NCI-H82 treated with DMSO at 0.1 percent for 48 hours (cell line): ENCODE data around the gene RAB8A.
A peak's percentile ranks its signal among the peaks of the same experiment; 100 is the strongest.
"Not testable (repeated sequence)": the region's sequence is repeated elsewhere in the genome, so short reads cannot be mapped to it uniquely, and the experiment has no call there.

ENCODE experiments used
- DNase-seq: peaks from one replicate; lab custom pipeline; 2025; ENCODE audit not compliant: unreplicated experiment; lab: John Stamatoyannopoulos, UW

The RAB8A gene

GRCh38 chr19:16077984-16078758 is 33.5 kb upstream of the RAB8A start:
- DNase-seq = peak; percentile 93

GRCh38 chr19:16078759-16079707 is 32.7 kb upstream of the RAB8A start:
- peak; percentile 44 for DNase-seq

GRCh38 chr19:16084067-16084685 is 27.5 kb upstream of the RAB8A start:
- no peak for DNase-seq

GRCh38 chr19:16085115-16085514 is 26.6 kb upstream of the RAB8A start:
- no peak for DNase-seq

GRCh38 chr19:16087404-16087803 is 24.3 kb upstream of the RAB8A start:
- not testable (repeated sequence) for DNase-seq

GRCh38 chr19:16087940-16088339 is 23.7 kb upstream of the RAB8A start:
- DNase-seq = no peak

- no peak for DNase-seq
Observed at GRCh38 chr19:16088351-16089009, 23.2 kb upstream of the RAB8A start.

- DNase-seq = no peak
Observed at GRCh38 chr19:16089010-16089846, 22.5 kb upstream of the RAB8A start.

GRCh38 chr19:16091546-16092475 is 19.9 kb upstream of the RAB8A start:
- no peak for DNase-seq

GRCh38 chr19:16094360-16095070 is 17.2 kb upstream of the RAB8A start:
- DNase-seq = no peak

- peak; percentile 63 for DNase-seq
Observed at GRCh38 chr19:16095071-16095571, 16.6 kb upstream of the RAB8A start.

GRCh38 chr19:16096280-16096855 is 15.3 kb upstream of the RAB8A start:
- peak; percentile 94 for DNase-seq

- no peak for DNase-seq
Observed at GRCh38 chr19:16098416-16098768, 13.3 kb upstream of the RAB8A start.

GRCh38 chr19:16098821-16099220 is 12.9 kb upstream of the RAB8A start:
- DNase-seq = no peak

GRCh38 chr19:16099314-16099965 is 12.2 kb upstream of the RAB8A start:
- not testable (repeated sequence) for DNase-seq

GRCh38 chr19:16100524-16100923 is 11.2 kb upstream of the RAB8A start:
- no peak for DNase-seq

GRCh38 chr19:16104722-16105121 is 7.0 kb upstream of the RAB8A start:
- DNase-seq = no peak
